Progenitor cell of endocrine pancreas (in vitro differentiated cells): ENCODE measurements around the gene UTP20. TPM values are rescaled to one million over a fixed set of nuclear protein-coding genes. Genes with fewer than 3 reads are reported as not detected.
"Not testable (repeated sequence)": the region's sequence is repeated elsewhere in the genome, so short reads cannot be mapped to it uniquely, and the experiment has no call there.

Experiments used
- DNase-seq: peaks from one replicate; pipeline ENCODE4 v3.0.0; 2021; ENCODE audit warnings: low spot score; ENCODE audit not compliant: unreplicated experiment
- H3K27ac Mint-ChIP-seq: 2 replicates; pipeline ENCODE4 v1.8.0; 2021; ENCODE audit warnings: mild to moderate bottlenecking, moderate library complexity, mixed read lengths
- H3K27me3 Mint-ChIP-seq: 2 replicates; pipeline ENCODE4 v1.8.0; 2021; ENCODE audit warnings: mixed read lengths
- H3K36me3 Mint-ChIP-seq: 2 replicates; pipeline ENCODE4 v1.8.0; 2022; ENCODE audit warnings: mixed read lengths; ENCODE audit not compliant: insufficient read depth
- H3K4me1 Mint-ChIP-seq: 2 replicates; pipeline ENCODE4 v1.8.0; 2021; ENCODE audit warnings: low read depth, mixed read lengths
- H3K4me3 Mint-ChIP-seq: 2 replicates; pipeline ENCODE4 v1.8.0; 2021; ENCODE audit warnings: low read depth, mild to moderate bottlenecking, moderate library complexity, mixed read lengths
- H3K9me3 Mint-ChIP-seq: 2 replicates; pipeline ENCODE4 v1.8.0; 2021; ENCODE audit warnings: low read depth, mixed read lengths
- total RNA-seq: library from RNA; stranded (reverse); gene quantifications from 2 replicates; pipeline ENCODE4 v1.2.1, GENCODE V29; 2021
- TF ChIP-seq, protein P1 (sequence below): fragments of 200-600 bp; sonication (generic); IDR thresholded peaks from one replicate; pipeline ENCODE4 v1.5.0; 2021; ENCODE audit warnings: antibody characterized with exemption, mild to moderate bottlenecking; ENCODE audit not compliant: unreplicated experiment

The UTP20 gene
- total RNA-seq, 1 donor from 2014 or later = 16.3 TPM

DNA sequence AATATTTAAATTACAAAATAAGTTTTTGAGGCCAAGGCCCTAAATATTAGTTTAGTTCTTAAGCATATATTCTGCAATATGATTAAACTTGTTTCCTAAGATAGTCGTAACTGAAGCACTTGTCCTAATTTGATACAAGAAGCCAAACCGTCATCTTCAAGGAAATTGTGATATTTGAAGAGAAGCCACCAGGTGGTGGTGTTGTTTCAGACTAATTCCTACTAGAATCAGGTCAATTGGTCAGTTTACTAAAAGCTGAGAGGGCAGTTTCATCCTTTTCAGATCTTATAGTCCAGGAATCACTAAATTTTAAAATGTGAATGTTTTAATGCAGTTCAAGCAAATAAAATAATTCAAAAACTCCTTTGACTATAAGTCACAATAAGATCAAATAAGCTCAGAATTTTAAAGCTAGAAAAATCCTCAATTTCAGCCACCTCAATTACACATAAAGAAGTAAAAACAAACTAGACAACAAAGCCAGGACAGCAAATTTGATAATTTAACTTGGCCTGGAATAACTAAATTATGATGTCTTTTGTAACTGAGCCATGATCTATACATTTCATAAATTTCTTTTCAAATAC, 134.7 kb downstream of the UTP20 start:
- Mint-ChIP-seq H3K4me1 (no peaks in the 10 kb centered on the region), H3K27me3 (peaks cover 9% of the 10 kb centered on the region), H3K9me3 (no peaks in the 10 kb centered on the region), H3K4me3 (no peak overlapping the region), H3K36me3 (no peaks in the 10 kb centered on the region), H3K27ac (no peak overlapping the region)
- DNase-seq = no peak
- TF ChIP-seq, protein P1, sequence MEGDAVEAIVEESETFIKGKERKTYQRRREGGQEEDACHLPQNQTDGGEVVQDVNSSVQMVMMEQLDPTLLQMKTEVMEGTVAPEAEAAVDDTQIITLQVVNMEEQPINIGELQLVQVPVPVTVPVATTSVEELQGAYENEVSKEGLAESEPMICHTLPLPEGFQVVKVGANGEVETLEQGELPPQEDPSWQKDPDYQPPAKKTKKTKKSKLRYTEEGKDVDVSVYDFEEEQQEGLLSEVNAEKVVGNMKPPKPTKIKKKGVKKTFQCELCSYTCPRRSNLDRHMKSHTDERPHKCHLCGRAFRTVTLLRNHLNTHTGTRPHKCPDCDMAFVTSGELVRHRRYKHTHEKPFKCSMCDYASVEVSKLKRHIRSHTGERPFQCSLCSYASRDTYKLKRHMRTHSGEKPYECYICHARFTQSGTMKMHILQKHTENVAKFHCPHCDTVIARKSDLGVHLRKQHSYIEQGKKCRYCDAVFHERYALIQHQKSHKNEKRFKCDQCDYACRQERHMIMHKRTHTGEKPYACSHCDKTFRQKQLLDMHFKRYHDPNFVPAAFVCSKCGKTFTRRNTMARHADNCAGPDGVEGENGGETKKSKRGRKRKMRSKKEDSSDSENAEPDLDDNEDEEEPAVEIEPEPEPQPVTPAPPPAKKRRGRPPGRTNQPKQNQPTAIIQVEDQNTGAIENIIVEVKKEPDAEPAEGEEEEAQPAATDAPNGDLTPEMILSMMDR = peak; percentile 76

DNA sequence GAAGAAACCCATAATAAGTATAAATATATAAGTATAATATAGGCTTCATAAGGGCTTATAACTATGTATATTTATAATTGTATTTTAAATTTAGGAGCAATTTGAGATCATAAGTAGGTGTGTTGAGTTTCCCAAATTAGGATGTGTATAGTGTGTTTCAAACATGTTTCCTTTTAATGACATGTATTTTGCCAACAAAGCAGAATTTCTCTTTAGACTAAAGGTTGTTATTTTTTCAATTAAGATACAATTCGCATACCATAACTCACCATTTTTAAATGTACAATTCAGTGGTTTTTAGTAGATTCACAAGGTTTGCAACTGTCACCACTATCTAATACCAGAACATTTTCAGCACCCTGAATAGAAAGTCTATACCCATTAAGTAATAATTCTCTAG, 135.3 kb downstream of the UTP20 start:
- peaks cover 9% of the 10 kb centered on the region for H3K27me3 Mint-ChIP-seq
- no peaks in the 10 kb centered on the region for H3K36me3 Mint-ChIP-seq
- H3K4me3 Mint-ChIP-seq = no peak overlapping the region
- H3K27ac Mint-ChIP-seq = no peak overlapping the region
- TF ChIP-seq, protein P1 = no peak
- H3K9me3 Mint-ChIP-seq = no peaks in the 10 kb centered on the region
- DNase-seq = no peak
- no peaks in the 10 kb centered on the region for H3K4me1 Mint-ChIP-seq

DNA sequence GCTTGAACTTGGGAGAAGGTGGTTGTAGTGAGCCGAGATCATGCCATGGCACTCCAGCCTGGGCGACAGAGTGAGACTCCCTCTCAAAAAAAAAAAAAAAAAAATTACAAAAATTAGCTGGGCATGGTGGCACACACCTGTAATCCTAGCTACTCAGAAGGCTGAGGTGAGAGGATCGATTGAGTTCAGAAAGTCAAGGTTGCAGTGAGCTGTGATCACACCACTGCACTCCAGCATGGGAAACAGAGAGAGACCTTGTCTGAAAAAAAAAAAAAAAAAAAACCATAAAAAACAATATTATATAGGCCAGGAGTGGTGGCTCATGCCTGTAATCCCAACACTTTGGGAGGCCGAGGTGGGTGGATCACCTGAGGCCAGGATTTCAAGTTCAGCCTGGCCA, 142.2 kb downstream of the UTP20 start:
- not testable (repeated sequence) for H3K27me3 Mint-ChIP-seq, H3K36me3 Mint-ChIP-seq, H3K4me3 Mint-ChIP-seq, H3K9me3 Mint-ChIP-seq, H3K4me1 Mint-ChIP-seq, DNase-seq, H3K27ac Mint-ChIP-seq

DNA sequence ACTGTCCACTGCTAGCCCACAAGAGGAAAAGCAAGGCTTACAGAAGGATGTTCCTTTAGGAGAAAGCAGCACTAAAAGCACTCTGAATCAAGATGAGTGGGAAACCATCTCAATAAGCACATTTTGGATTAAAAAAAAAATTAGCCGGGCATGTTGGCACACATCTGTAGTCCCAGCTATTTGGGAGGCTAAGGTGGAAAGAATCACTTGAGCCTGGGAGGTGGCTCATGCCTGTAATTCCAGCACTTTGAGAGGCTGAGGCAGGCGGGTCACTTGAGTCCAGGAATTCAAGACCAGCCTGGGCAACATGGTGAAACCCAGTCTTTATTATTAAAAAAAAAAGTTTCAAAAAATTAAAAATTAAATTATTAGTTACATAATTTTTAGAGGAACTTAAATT, 144.7 kb downstream of the UTP20 start:
- TF ChIP-seq, protein P1 = no peak
- DNase-seq = no peak
- Mint-ChIP-seq H3K27me3 (no peaks in the 10 kb centered on the region), H3K36me3 (no peaks in the 10 kb centered on the region), H3K27ac (no peak overlapping the region), H3K4me1 (no peaks in the 10 kb centered on the region), H3K4me3 (no peak overlapping the region), H3K9me3 (no peaks in the 10 kb centered on the region)

DNA sequence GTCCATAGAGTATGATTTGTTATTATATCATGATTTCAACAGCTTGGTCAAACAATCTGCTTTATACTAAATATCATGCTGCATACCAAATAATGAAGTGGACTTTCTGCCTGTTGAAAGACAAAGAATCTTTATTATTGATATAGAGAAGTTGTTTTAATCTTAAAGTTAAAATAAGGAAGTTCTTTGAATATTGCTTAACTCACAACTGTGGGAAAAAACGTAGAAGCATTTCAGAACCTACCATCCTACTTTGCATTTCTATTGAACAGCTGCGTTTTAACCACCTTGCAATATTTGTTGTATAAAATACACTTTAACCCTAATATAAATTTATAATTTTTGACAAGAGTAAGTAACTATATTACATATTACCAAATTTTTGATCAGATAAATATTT, 150.6 kb downstream of the UTP20 start:
- TF ChIP-seq, protein P1 = no peak
- H3K4me3 Mint-ChIP-seq = no peak overlapping the region
- H3K4me1 Mint-ChIP-seq = no peaks in the 10 kb centered on the region
- H3K36me3 Mint-ChIP-seq = no peaks in the 10 kb centered on the region
- no peak overlapping the region for H3K27ac Mint-ChIP-seq
- no peaks in the 10 kb centered on the region for H3K27me3 Mint-ChIP-seq
- H3K9me3 Mint-ChIP-seq = no peaks in the 10 kb centered on the region
- DNase-seq = no peak

DNA sequence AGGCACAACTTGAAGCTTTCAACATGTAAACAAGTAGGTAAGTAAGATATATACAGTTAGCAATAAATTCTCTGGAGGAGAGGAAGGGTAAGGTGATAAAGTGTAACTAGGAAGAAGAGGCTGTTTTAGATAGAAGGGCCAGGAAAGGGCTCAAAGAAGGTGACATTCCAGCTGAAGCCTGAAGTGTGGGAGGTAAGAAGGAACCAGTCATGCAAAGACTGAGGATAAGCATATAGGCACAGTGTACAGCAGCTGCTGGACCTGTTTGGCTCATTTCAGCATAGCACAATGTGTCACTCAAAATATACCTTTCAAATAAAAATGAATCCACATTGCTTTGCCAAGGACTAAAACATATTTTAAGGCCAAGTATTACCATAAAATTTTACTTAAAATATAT, 156.2 kb downstream of the UTP20 start:
- Mint-ChIP-seq H3K36me3 (no peaks in the 10 kb centered on the region), H3K9me3 (no peaks in the 10 kb centered on the region), H3K27me3 (no peaks in the 10 kb centered on the region), H3K4me1 (no peaks in the 10 kb centered on the region), H3K27ac (no peak overlapping the region), H3K4me3 (no peak overlapping the region)
- no peak for DNase-seq
- TF ChIP-seq, protein P1 = no peak
